ENCODE results near the gene POLR2E. TPM values are rescaled to one million over a fixed set of nuclear protein-coding genes. Genes with fewer than 3 reads are reported as not detected.

The POLR2E gene
- total RNA-seq, 1 donor = 91.2 TPM

- no peak for DNase-seq (ENCODE audit: low read depth)
- no peak overlapping the region for H3K4me3 ChIP-seq (ENCODE audit: low read depth, low read length)
- TF ChIP-seq, protein P1, sequence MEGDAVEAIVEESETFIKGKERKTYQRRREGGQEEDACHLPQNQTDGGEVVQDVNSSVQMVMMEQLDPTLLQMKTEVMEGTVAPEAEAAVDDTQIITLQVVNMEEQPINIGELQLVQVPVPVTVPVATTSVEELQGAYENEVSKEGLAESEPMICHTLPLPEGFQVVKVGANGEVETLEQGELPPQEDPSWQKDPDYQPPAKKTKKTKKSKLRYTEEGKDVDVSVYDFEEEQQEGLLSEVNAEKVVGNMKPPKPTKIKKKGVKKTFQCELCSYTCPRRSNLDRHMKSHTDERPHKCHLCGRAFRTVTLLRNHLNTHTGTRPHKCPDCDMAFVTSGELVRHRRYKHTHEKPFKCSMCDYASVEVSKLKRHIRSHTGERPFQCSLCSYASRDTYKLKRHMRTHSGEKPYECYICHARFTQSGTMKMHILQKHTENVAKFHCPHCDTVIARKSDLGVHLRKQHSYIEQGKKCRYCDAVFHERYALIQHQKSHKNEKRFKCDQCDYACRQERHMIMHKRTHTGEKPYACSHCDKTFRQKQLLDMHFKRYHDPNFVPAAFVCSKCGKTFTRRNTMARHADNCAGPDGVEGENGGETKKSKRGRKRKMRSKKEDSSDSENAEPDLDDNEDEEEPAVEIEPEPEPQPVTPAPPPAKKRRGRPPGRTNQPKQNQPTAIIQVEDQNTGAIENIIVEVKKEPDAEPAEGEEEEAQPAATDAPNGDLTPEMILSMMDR (IDR thresholded peaks at IDR 0.05; ENCODE audit: insufficient read depth, low read length) = no peak
Measured at GRCh38 chr19:1126984-1127760, 32.0 kb upstream of the POLR2E start.

DNA sequence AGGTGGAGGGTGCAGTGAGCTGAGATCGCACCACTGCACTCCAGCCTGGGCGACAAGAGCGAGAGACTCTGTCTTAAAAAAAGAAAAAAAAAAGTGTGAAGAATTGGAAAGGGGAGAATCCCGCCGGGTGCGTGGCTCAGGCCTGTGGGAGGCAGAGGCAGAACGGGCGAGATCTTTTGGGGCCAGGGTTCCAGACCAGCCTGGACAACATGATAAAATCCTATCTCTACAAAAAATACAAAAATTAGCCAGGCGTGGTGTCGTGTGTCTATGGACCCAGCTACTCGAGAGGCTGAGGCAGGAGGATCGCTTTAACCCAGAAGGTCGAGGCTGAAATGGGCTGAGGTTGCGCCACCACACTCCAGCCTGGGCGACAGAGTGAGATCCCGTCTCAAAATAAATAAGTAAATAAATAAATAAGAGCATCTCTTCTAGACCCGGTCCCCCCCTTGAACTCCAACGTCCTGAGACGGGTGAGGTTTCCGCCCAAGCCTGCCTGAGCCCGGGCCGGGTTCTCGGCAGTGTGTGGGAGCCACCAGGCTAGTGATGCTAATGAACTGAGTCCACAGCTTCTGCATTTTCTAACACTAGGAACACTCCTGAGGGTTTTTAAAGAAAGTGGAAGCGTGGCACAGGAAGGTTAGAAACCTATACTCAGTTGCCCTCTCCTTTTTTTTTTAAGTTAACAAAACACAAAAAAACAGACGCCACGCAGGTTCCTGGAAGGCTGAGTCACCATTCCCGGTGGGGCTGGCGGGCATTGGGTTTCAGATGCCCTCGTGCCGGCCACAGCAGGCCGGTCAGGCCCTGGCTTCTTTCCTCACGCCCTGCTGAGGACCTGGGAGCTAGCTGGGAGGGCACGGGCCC lies 30.7 kb upstream of the POLR2E start:
- TF ChIP-seq, protein P1 (IDR thresholded peaks at IDR 0.05; ENCODE audit: insufficient read depth, low read length) = no peak
- no peak overlapping the region for H3K4me3 ChIP-seq (ENCODE audit: low read depth, low read length)
- DNase-seq (ENCODE audit: low read depth) = peak; percentile 19

DNA sequence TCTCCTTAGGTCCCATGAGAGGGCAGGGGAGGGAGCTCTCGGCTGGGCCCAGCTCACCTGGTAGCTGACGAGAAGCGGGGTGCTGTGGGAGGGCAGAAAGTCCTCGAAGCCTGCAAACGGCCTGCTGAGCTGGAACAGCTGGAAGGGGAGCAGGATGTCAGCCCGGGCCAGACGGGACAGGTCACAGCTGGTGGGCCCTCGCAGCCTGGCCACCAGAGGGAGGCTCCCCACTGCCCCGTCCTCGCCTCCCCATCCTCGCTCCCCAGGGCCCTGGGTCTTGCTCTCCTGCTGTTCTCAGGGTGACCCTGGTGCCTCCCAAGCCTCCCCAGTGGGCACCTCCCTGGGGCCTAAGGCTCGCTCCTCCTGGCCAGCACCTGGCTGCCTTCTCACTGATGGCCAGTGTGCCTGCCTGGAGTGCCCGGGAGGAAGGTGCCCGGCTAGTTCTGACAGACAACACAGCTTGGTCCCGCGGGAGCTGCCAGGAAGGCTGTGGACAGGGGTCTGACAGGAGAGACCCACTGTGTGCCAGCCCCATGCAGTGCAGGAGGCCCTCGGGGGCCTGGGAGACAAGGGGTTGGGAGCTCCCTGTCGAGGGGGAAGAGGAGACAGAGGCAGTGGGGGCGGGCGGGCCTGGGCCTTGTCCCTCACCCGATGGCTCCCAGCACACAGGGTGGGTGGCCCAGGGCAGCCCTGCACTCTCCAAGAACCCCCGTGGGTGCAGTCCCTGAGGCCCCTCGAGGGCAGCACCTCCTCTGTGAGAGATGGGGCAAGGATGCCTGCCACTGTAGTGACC lies 28.9 kb upstream of the POLR2E start:
- no peak overlapping the region for H3K4me3 ChIP-seq (ENCODE audit: low read depth, low read length)
- TF ChIP-seq, protein P1 (IDR thresholded peaks at IDR 0.05; ENCODE audit: insufficient read depth, low read length) = no peak
- no peak for DNase-seq (ENCODE audit: low read depth)

DNA sequence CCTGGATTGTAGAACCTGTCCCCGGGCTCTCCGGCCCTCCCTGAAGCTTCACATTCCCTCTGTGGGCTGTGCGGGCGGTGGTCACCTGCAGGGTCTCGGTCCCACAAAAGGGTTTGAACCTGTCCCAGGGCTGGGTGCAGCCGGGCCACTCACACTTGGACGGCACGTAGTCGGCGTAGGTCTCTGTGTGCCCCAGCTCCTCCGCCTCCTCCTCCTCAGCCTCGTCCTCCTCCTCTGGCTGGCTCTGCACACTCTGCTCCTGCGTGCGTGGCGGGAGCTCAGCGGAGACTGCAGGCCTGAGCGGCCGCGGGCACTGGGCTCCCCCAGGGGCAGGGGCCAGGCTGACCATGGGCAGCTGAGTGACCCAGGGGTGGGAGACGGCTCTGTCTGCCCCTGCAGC lies 28.2 kb upstream of the POLR2E start:
- H3K4me3 ChIP-seq (ENCODE audit: low read depth, low read length) = no peak overlapping the region
- TF ChIP-seq, protein P1 (IDR thresholded peaks at IDR 0.05; ENCODE audit: insufficient read depth, low read length) = no peak
- no peak for DNase-seq (ENCODE audit: low read depth)

DNA sequence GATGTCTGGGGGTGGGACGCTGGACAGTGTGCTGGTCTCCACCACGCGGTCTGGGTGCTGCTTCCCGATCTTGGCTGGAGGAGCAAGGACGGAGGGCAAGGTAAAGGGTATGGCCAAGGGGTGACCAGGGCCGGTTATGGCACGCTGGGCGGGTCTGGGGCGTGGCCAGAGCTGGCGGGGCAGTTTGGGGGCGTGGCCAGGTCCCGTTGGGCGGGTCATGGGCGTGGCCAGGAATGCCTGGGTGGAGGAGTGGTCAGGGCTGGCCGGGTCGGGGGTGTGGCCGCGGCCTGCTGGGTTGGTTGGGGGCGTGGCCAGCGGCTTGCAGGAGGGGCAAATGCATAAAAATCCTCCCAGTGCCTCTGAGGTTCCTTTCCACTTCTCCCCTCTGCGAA lies 27.8 kb upstream of the POLR2E start:
- no peak overlapping the region for H3K4me3 ChIP-seq (ENCODE audit: low read depth, low read length)
- DNase-seq (ENCODE audit: low read depth) = peak; percentile 64
- TF ChIP-seq, protein P1 (IDR thresholded peaks at IDR 0.05; ENCODE audit: insufficient read depth, low read length) = no peak
